SJCRH30 (cell line): ENCODE data around the gene KIRREL1. TPM values are rescaled to one million over a fixed set of nuclear protein-coding genes. Genes with fewer than 3 reads are reported as not detected.

Source experiments
- DNase-seq, 2 experiments: peaks; one replicate each; pipeline ENCODE4 v3.0.0-alpha.2; 2015 to 2020
- H3K27ac ChIP-seq: fragments of 250-450 bp; sonication (Bioruptor Pico); 2 replicates; pipeline ENCODE4 v1.5.1; 2020; ENCODE audit warnings: mild to moderate bottlenecking, moderate library complexity
- H3K27me3 ChIP-seq: fragments of 250-450 bp; sonication (Bioruptor Pico); 2 replicates; pipeline ENCODE4 v1.5.1; 2020; ENCODE audit warnings: mild to moderate bottlenecking, moderate library complexity
- H3K36me3 ChIP-seq: fragments of 250-450 bp; sonication (Bioruptor Pico); 2 replicates; pipeline ENCODE4 v1.5.1; 2020; ENCODE audit warnings: mild to moderate bottlenecking, moderate library complexity
- H3K4me1 ChIP-seq: fragments of 250-450 bp; sonication (Bioruptor Pico); 2 replicates; pipeline ENCODE4 v1.5.1; 2020; ENCODE audit warnings: mild to moderate bottlenecking, moderate library complexity
- H3K4me3 ChIP-seq: fragments of 250-450 bp; sonication (Bioruptor Pico); 2 replicates; pipeline ENCODE4 v1.5.1; 2020; ENCODE audit warnings: mild to moderate bottlenecking, moderate library complexity
- H3K9me3 ChIP-seq: fragments of 250-450 bp; sonication (Bioruptor Pico); replicated peaks from 2 replicates; pipeline ENCODE4 v1.5.1; 2020; ENCODE audit warnings: mild to moderate bottlenecking, moderate library complexity
- total RNA-seq: library from RNA; depleted of rRNA; stranded (reverse); fragments of >200 nt; shearing (Covaris generic); gene quantifications from 2 replicates; pipeline ENCODE4 v1.2.3, GENCODE V29; 2014

KIRREL1 gene
- total RNA-seq, 1 experiment from 2014 or later: 26.3 TPM

DNA sequence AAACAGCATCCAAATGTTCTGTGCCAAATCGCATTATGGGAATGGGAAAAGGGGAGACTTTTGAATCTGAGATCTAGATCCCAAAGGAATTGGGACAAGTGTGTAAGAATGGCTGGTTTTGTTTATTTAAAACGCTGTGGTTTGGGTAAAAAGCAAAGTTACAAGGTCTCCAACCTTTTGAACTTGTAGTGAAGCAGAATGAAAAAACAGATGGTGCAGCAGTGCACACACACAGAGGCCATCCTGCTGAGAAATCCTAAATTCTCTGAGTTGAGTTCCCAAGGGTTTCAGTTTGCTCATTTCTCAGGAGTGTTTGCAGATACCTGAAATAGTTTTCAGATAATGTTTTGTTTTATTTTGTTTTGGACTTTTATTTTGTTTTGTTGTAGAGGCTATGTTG lies 107.1 kb downstream of the KIRREL1 start:
- Histone ChIP-seq H3K4me1 (no peaks in the 10 kb centered on the region), H3K27me3 (no peaks in the 10 kb centered on the region), H3K36me3 (0 out of 2 replicates have a peak, but pooled peaks cover 2% of the 10 kb centered on the region), H3K27ac (no peak overlapping the region), H3K9me3 (no peaks in the 10 kb centered on the region), H3K4me3 (no peak overlapping the region)
- no peak for DNase-seq

DNA sequence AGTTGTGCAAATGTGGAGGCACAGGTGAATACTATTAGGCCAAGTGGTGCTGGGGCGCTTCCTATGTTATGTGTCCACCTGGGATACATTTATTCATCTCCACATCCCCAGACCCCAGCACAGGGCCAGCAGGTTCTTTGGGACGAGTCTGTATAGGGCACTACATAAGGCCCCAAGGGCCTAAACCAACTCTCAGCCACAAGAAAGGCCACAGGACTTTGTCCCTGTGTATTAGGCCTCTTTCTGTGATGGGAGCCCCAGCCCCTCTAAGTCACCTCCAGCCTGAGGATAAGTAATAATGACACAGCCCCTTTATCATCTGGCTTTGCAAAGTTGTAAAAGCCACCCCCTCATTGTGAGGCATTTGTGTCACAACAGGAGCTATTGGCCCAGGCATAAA lies 108.0 kb downstream of the KIRREL1 start:
- no peak overlapping the region for H3K27ac ChIP-seq
- H3K4me3 ChIP-seq: no peak overlapping the region
- H3K36me3 ChIP-seq: 0 out of 2 replicates have a peak, but pooled peaks cover 2% of the 10 kb centered on the region
- H3K27me3 ChIP-seq: no peaks in the 10 kb centered on the region
- H3K9me3 ChIP-seq: no peaks in the 10 kb centered on the region
- DNase-seq: no peak
- H3K4me1 ChIP-seq: no peaks in the 10 kb centered on the region

DNA sequence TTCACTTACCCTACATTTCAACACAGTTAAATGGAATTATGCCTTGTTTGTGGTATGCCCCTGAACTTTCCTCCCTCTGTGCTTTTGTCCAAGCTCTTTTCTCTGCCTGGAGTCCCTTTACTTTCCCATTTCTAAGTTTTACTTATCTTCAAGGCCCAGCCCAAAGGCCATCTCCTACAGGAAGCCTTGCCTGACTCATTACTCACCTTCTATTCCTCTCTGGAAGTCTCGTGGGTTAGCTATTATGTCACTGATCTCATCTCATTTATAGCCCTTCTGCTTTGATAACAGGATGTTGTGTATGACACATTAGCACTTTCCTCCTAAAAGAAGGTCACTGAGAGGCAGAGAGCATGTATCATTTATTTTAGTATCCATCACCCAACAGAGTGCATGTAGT lies 108.5 kb downstream of the KIRREL1 start:
- Histone ChIP-seq H3K9me3 (no peaks in the 10 kb centered on the region), H3K27me3 (no peaks in the 10 kb centered on the region), H3K36me3 (0 out of 2 replicates have a peak, but pooled peaks cover 2% of the 10 kb centered on the region), H3K27ac (no peak overlapping the region), H3K4me3 (no peak overlapping the region), H3K4me1 (no peaks in the 10 kb centered on the region)
- no peak for DNase-seq

DNA sequence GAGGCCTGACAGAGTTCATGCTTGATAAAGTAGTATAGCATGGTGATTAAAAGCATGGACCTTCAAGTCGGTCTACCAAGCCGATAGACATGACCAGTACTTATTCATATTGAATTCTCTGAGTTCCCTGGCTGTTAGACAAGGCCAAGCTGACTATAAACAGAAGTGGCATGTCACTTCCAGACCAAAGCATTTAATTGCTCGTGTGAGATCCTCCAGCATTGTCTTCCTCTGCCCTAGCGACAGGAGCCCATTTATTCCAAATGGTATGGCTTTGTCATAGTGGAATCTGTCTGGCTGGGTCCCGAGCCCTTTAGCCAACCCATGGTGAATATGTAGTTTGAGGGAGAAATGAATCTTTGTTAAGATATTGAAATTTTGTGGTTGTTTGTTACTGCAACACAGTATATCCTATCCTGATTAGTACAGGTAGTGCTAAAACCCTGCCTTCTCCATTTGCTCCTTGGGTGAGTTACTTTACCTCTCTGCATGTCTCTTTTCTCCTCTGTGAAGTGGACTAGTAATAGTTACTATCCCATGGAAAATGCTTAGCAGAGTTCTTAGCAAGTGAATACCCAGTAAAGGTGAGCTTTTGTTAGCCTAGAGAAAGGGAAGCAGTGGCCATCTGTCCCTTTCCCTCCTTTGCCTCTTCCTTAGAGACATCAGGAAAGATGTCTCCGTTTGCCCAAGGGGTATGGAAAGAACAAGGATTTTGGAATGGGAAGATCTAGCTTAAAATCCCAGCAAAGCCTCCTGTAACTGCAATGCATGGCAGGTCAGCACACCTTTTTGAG lies 109.6 kb downstream of the KIRREL1 start:
- Histone ChIP-seq H3K27me3 (no peaks in the 10 kb centered on the region), H3K9me3 (no peaks in the 10 kb centered on the region), H3K27ac (no peak overlapping the region), H3K4me1 (no peaks in the 10 kb centered on the region), H3K36me3 (no peaks in the 10 kb centered on the region), H3K4me3 (no peak overlapping the region)
- no peak for DNase-seq

DNA sequence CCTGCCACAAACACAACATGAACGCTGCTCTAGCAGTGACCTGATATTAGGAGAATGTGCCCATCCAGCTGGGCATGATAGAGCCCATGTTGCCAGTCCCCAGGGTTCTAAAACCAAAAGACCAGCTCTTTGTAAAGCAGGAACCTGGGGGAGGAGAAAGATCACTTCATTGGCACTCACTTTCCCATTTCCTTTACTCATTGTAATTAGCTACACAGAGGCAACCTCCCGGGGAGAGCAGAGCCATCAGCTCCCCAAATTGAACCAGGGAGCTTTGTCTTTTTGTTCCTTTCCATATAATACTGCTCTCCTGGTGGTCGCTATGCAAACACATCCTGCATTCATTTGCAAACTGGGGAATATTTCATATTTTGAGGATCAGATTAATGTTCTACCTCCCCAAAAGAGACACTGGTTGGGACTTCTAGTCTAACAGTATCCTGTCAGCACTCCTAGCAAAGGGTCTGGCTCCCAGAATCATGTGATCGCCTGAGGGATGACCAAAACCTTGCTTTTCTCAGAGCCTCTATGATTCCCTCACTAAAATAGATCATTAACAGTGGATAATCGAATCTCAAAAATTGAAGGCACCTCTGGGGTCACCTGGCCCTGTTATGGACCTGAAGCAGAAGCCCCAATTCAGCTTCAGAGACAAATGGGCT lies 110.5 kb downstream of the KIRREL1 start:
- Histone ChIP-seq H3K4me1 (no peaks in the 10 kb centered on the region), H3K9me3 (no peaks in the 10 kb centered on the region), H3K4me3 (no peak overlapping the region), H3K36me3 (no peaks in the 10 kb centered on the region), H3K27me3 (no peaks in the 10 kb centered on the region), H3K27ac (no peak overlapping the region)
- no peak for DNase-seq

DNA sequence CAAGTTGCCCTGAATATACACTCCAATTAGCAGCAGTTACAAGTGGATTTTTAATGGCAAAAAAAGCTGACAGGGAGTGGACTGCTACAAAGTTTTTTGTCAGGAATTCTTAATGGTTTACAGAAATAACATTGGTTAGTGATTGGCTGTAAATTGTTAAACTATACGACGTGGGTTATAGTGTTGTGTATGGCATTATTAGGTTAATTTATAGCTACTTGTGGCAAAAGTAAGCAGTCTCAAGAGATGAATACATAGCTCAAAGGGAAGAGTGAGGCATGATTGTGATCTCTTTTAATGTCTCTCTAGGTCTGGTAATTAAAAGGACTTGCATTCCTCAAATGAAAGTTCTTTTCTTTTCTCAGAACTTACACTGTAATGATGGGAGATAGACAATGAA lies 111.4 kb downstream of the KIRREL1 start:
- Histone ChIP-seq H3K9me3 (no peaks in the 10 kb centered on the region), H3K36me3 (no peaks in the 10 kb centered on the region), H3K4me1 (no peaks in the 10 kb centered on the region), H3K27ac (no peak overlapping the region), H3K4me3 (no peak overlapping the region), H3K27me3 (no peaks in the 10 kb centered on the region)
- DNase-seq: no peak

DNA sequence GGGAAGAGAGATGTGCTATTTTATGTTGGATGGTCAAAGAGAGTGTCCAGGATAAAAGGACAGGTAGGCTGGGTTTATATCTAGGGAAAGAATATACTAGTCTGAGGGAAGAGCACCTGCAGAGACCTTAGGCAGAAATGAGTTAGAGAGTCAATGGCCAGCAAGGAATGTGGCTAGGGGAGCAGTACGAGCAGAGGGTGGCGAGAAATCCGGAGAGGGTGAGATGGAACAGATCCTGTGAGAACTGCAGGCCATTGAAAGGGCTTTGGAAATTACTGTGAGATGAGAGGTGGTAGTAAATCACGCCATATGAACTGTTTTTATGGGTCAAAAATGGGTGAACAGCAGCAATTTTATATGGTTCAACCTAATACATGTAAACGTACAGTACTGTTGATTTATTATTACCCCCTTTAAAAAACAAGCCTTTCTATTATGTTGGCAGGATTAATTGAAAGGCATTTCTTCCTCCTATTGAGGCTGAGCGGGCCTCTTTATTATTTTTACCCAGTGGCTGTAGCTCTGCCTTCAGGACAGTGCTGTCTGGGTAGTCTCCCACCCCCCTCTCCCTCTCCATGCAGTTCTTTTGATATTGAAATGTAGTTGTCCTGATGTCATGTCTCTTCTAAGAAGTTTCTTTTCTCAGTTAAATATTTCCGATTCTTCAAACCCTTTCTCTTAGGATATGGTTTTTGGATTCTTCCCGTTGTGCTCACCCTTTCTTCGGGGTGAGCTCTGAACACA lies 112.1 kb downstream of the KIRREL1 start:
- no peak overlapping the region for H3K27ac ChIP-seq
- no peaks in the 10 kb centered on the region for H3K4me1 ChIP-seq
- H3K9me3 ChIP-seq: no peaks in the 10 kb centered on the region
- H3K27me3 ChIP-seq: no peaks in the 10 kb centered on the region
- H3K36me3 ChIP-seq: no peaks in the 10 kb centered on the region
- no peak for DNase-seq
- H3K4me3 ChIP-seq: no peak overlapping the region

DNA sequence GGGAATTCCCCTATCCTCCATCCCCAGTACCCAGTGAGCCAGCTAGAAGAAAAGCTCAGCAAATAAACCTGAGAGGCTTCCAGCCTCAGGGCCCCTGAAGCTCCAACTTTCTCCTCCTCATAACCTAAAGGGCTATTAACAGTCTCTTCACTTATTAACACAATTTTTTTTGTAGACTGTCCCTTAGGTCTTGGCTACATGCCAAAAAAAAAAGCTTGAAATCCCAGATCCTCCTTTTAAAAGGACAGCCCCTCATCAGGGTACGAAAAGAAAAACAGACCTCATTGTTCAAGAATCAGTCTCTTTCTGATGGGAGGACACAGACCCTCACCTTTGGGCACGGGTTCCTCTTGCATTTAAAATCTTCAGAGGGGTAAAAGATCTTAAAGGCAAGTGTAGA lies 114.5 kb downstream of the KIRREL1 start:
- H3K36me3 ChIP-seq: no peaks in the 10 kb centered on the region
- peak in 1 of 2 experiments; percentile 25 for DNase-seq
- no peaks in the 10 kb centered on the region for H3K4me1 ChIP-seq
- no peak overlapping the region for H3K27ac ChIP-seq
- no peaks in the 10 kb centered on the region for H3K9me3 ChIP-seq
- H3K4me3 ChIP-seq: no peak overlapping the region
- peaks cover 4% of the 10 kb centered on the region; the same call in 1 of the 2 replicates for H3K27me3 ChIP-seq

DNA sequence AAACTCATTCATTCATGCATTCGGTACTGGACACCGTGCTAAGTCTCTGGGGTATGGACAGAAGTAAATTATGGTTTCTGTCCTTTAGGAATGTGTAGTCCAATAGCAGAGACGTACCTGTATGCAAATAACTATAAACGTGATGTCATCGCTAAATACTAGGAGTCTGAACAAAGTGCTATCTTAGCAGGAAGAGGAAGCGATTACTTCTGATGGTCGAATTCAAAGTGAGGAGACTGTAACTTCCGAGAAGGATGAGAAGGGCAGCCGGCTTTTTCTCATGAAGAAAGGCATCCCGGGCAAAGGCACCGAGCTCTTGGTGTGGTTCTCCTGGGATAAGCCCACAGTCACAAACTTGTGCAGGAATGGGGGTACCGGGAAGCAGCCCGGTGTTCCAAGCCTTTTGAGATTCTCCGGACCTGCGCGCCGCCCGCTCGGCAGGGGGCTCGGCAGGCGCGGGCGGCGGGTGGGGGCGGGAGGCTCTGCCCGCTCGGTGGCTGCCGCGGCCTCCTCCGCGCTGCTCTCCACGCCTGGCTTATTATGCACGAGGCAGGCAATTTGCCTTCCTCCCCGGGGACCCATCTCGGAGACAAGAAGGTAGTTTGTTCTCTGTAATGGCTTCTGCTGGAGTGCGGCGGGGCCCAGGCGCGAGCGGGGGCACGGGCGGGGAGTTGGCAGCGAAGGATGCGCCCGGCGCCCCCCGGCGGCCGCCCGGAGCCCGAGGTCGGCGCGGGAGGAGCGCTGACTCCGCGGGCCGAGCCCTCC lies 119.7 kb downstream of the KIRREL1 start:
- no peaks in the 10 kb centered on the region for H3K4me1 ChIP-seq
- H3K27me3 ChIP-seq: peaks cover 9% of the 10 kb centered on the region; the same call in 1 of the 2 replicates
- no peak overlapping the region for H3K27ac ChIP-seq
- H3K9me3 ChIP-seq: no peaks in the 10 kb centered on the region
- no peaks in the 10 kb centered on the region for H3K36me3 ChIP-seq
- H3K4me3 ChIP-seq: peak overlapping the region; percentile 60
- DNase-seq: peak; percentile 64 to 67

DNA sequence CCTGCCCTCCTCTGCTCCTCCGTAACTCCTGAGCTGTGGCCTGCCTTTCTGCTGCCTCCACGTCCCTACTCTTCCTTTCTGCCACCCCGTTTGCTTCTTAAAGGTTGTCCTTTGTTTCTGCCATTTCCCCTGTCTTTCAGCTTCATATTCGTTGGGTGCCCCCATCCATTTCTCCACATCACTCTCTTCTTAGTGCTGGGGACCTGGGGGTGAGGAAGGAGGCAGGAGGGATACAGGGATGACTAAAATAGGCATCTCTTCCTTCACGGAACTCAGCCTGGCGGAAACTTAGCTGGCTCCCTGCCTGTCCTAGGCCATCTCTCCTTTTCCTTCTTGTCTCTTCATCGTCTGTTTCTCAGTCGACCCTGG lies 120.3 kb downstream of the KIRREL1 start:
- Histone ChIP-seq H3K36me3 (no peaks in the 10 kb centered on the region), H3K9me3 (no peaks in the 10 kb centered on the region), H3K27me3 (peaks cover 9% of the 10 kb centered on the region; the same call in 1 of the 2 replicates), H3K4me1 (no peaks in the 10 kb centered on the region), H3K4me3 (peak overlapping the region; percentile 60), H3K27ac (no peak overlapping the region)
- no peak for DNase-seq

DNA sequence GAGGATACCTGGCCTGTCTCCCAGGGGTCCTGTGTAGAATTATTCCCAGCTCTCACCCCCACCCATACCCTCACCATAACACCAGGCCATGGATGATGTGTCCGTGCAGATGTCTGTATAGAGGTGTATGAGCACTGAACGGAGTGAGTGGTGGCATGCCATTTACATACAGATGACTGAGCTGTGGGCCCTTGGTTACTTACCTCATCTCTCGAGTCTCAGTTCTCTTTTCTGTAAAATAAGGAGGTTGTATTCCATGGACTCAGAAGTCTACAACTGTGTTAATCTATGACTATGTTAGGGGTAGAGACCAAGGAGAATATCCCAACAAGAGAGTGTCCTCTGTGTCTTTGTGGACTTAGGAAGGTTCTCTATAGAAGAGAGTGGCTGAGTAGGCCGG lies 121.7 kb downstream of the KIRREL1 start:
- peaks cover 9% of the 10 kb centered on the region; the same call in 1 of the 2 replicates for H3K27me3 ChIP-seq
- H3K36me3 ChIP-seq: no peaks in the 10 kb centered on the region
- H3K9me3 ChIP-seq: no peaks in the 10 kb centered on the region
- no peak overlapping the region for H3K27ac ChIP-seq
- DNase-seq: no peak
- H3K4me3 ChIP-seq: no peak overlapping the region
- H3K4me1 ChIP-seq: no peaks in the 10 kb centered on the region

DNA sequence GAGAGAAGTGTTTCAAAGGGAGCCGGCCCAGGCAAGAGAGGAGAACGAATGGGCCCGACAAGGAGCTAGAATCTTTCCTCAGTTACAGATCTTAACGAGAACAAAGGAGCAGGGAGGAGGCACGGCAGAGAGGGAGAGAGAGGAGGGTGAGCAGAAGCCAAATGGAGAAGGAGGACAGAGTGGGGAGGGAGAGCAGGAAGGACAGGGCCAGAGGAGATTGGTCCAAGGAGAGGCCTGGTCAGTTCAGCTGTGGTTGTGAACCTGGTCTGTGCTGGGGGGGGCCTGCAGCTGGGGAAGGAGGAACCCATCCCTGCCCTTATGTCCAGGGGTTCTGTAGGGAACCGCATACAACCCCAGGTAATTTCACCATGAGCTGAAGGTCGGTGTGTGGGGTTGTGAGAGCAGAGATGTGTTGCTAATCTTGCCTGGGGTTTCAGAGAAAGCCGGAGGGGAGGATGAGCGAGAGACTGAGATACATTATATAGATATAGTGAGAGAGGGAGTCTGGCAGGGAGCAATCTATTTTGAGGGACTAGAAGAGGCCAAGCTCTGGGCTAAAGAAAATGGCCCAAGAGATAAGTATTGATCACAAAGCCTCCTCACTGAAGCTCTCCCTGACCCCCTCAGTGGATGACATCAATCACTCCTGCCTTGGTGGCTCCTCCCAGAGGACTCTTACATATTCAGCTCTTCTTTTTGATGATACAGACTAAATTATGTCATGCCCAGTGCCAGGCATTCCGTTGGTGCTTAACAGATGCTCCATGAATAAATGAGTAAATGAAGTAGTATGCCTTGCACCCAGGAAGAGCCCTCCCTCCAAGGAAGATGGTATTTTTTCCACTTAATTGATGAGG lies 123.1 kb downstream of the KIRREL1 start:
- Histone ChIP-seq H3K27ac (no peak overlapping the region), H3K4me1 (no peaks in the 10 kb centered on the region), H3K9me3 (no peaks in the 10 kb centered on the region), H3K36me3 (no peaks in the 10 kb centered on the region), H3K27me3 (peaks cover 9% of the 10 kb centered on the region; the same call in 1 of the 2 replicates), H3K4me3 (no peak overlapping the region)
- DNase-seq: no peak

DNA sequence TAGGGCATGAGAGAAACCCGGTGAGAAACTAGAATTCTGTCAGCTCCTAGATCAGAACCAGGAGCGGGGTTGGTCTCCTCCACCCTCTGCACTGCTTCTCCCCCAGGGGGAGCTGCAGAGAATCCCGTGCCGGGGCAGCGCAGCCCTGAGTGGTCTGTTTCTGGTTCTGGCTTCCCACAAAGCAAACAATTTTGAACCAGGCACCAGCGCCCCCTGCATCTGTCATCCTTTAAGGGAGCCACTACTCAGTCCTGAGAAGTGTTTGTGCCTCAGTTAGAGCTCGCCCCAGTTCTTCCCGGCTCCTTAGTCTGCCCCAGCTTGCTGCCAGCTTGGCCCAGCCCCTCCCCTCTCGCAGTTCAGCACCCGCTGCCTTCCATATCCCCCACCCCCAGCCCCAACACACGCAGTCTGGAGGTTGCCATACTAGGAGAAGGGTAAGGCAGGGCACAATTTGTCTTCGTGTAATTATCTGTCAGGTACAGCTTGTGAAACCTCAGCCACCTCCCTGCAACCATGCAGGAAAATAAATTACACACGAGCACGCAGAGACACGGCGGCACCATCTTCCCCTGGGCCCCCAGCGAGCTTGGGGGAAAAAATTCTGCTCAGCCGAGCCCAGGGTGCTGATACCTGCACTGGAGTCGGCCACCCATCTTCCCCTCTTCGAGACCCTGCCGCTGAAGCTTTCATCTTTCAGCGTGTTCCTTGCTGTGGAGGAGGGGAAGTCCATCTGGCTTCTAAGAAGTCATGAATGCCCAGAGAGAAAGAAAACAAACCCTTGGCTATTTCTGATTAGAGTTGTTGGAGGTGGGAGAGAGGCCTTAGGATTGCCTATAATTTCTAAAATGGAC lies 124.6 kb downstream of the KIRREL1 start:
- Histone ChIP-seq H3K4me1 (no peaks in the 10 kb centered on the region), H3K27me3 (0 out of 2 replicates have a peak, but pooled peaks cover 5% of the 10 kb centered on the region), H3K27ac (no peak overlapping the region), H3K4me3 (no peak overlapping the region), H3K9me3 (no peaks in the 10 kb centered on the region), H3K36me3 (no peaks in the 10 kb centered on the region)
- DNase-seq: peak; percentile 24 to 46
